Mesenchymal stem cell (in vitro differentiated cells and primary cell): ENCODE measurements around the gene SLC49A3.

Source experiments
- DNase-seq: peaks from one replicate; pipeline ENCODE4 v3.0.0-alpha.2; 2013
- H2AFZ ChIP-seq: one replicate; pipeline ENCODE4 v1.6.1; 2013; ENCODE audit warnings: low read depth, mild to moderate bottlenecking, control low read depth, inconsistent platforms, low read length, moderate library complexity
- H2AK5ac ChIP-seq: 2 replicates; pipeline ENCODE4 v1.6.1; 2013; ENCODE audit warnings: low read length, moderate library complexity, mild to moderate bottlenecking, inconsistent platforms; ENCODE audit not compliant: severe bottlenecking
- H2BK120ac ChIP-seq: one replicate; pipeline ENCODE4 v1.6.1; 2013; ENCODE audit warnings: low read depth, mild to moderate bottlenecking, inconsistent platforms, low read length, moderate library complexity
- H2BK12ac ChIP-seq, 2 experiments: one replicate each; pipeline ENCODE4 v1.6.1; 2013; ENCODE audit warnings: inconsistent platforms in 2 of 2, low read length in 2 of 2, mild to moderate bottlenecking in 2 of 2, moderate library complexity in 2 of 2, control low read depth in 1 of 2
- H2BK15ac ChIP-seq: one replicate; pipeline ENCODE4 v1.6.1; 2013; ENCODE audit warnings: mild to moderate bottlenecking, low read depth, inconsistent platforms; ENCODE audit not compliant: poor library complexity, severe bottlenecking
- H2BK5ac ChIP-seq: 2 replicates; pipeline ENCODE4 v1.6.1; 2013; ENCODE audit warnings: low read depth, mild to moderate bottlenecking, low read length, control low read depth, inconsistent platforms; ENCODE audit not compliant: poor library complexity, severe bottlenecking
- H3K14ac ChIP-seq, 2 experiments: one replicate each; pipeline ENCODE4 v1.6.1; 2013; ENCODE audit warnings: inconsistent platforms in 2 of 2, low read length in 2 of 2, control low read depth in 1 of 2, mild to moderate bottlenecking in 1 of 2, moderate library complexity in 1 of 2
- H3K18ac ChIP-seq, 2 experiments: one replicate each; pipeline ENCODE4 v1.6.1; 2013; ENCODE audit warnings: inconsistent platforms in 2 of 2, low read length in 2 of 2, control low read depth in 1 of 2, low read depth in 1 of 2, mild to moderate bottlenecking in 1 of 2
- H3K23ac ChIP-seq, 2 experiments: one replicate each; pipeline ENCODE4 v1.6.1; 2013; ENCODE audit warnings: inconsistent platforms in 2 of 2, low read length in 2 of 2, mild to moderate bottlenecking in 2 of 2, moderate library complexity in 2 of 2, control low read depth in 1 of 2
- H3K27ac ChIP-seq: 2 replicates; pipeline ENCODE4 v1.5.1; 2013; ENCODE audit warnings: mild to moderate bottlenecking, moderate library complexity, low read length, control low read depth, inconsistent platforms; ENCODE audit not compliant: poor library complexity, severe bottlenecking
- H3K27me3 ChIP-seq, 2 experiments: 2 replicates each; pipeline versions ENCODE4 v1.6.1 to v1.7.0; 2013; ENCODE audit warnings: low read length in 2 of 2, mild to moderate bottlenecking in 2 of 2, moderate library complexity in 2 of 2, control low read depth in 1 of 2, inconsistent platforms in 1 of 2; ENCODE audit not compliant: control insufficient read depth in 1 of 2, insufficient read depth in 1 of 2
- H3K36me3 ChIP-seq, 2 experiments: 2 replicates each; pipeline versions ENCODE4 v1.6.1 to v1.7.0; 2013; ENCODE audit warnings: low read length in 2 of 2, control low read depth in 1 of 2, inconsistent platforms in 1 of 2, low read depth in 1 of 2, mild to moderate bottlenecking in 1 of 2; ENCODE audit not compliant: insufficient read depth in 2 of 2, control insufficient read depth in 1 of 2
- H3K4ac ChIP-seq, 2 experiments: one replicate each; pipeline ENCODE4 v1.6.1; 2013; ENCODE audit warnings: inconsistent platforms in 2 of 2, low read length in 2 of 2, mild to moderate bottlenecking in 2 of 2, moderate library complexity in 2 of 2, control low read depth in 1 of 2, low read depth in 1 of 2
- H3K4me1 ChIP-seq: 2 replicates; pipeline ENCODE4 v1.6.1; 2013; ENCODE audit warnings: low read depth, low read length, control low read depth; ENCODE audit not compliant: control insufficient read depth, insufficient read depth
- H3K4me2 ChIP-seq: 2 replicates; pipeline ENCODE4 v1.6.1; 2013; ENCODE audit warnings: low read length, mild to moderate bottlenecking, inconsistent platforms; ENCODE audit not compliant: poor library complexity, severe bottlenecking
- H3K4me3 ChIP-seq, 2 experiments: 2 replicates each; pipeline versions ENCODE4 v1.5.1 to v1.7.0; 2013; ENCODE audit warnings: low read length in 2 of 2, mild to moderate bottlenecking in 2 of 2, control low read depth in 1 of 2, low read depth in 1 of 2; ENCODE audit not compliant: insufficient read depth in 1 of 2
- H3K79me1 ChIP-seq: replicated peaks from 2 replicates; pipeline ENCODE4 v1.6.1; 2013; ENCODE audit warnings: mild to moderate bottlenecking, control low read depth, low read length, inconsistent platforms; ENCODE audit not compliant: poor library complexity, severe bottlenecking
- H3K9ac ChIP-seq: 2 replicates; pipeline ENCODE4 v1.7.0; 2013; ENCODE audit warnings: mild to moderate bottlenecking, low read length, moderate library complexity
- H3K9me3 ChIP-seq: 2 replicates; pipeline ENCODE4 v1.7.0; 2013; ENCODE audit warnings: mild to moderate bottlenecking, low read length; ENCODE audit not compliant: control insufficient read depth
- H4K8ac ChIP-seq: one replicate; pipeline ENCODE4 v1.6.1; 2013; ENCODE audit warnings: inconsistent platforms, mild to moderate bottlenecking, low read length, moderate library complexity
- H4K91ac ChIP-seq: one replicate; pipeline ENCODE4 v1.6.1; 2013; ENCODE audit warnings: mild to moderate bottlenecking, low read length, inconsistent platforms
- WGBS: methylation state at CpG from one replicate; pipeline ENCODE4 v1.1.7; 2013; ENCODE audit warnings: mixed read lengths; 5-methylcytosine and 5-hydroxymethylcytosine counted together

Gene SLC49A3

DNA sequence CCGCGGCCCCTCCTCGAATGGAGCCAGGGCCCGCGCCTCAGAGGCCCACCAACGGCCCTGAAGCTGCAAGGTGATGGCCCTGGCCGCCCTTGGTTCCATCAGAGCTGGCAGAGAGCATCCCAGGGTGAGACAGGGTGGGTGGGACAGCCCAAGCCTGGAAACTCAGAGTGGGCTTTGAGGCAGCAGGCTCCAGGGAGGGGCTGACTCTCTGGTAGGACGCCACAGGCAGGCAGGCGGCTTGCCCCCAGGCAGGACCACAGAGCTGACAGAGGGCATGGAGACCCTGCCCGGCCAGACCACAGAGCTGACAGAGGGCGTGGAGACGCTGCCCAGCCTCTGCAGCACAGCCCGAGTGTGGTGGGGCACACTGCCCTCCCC lies 9.9 kb downstream of the SLC49A3 start:
- H3K36me3 ChIP-seq: peaks cover 11 to 30% of the 10 kb centered on the region in 2 experiments

GRCh38 chr4:678331-679103 lies 10.4 kb downstream of the SLC49A3 start:
- Histone ChIP-seq H3K14ac (no peak overlapping the region), H3K36me3 (peaks cover 11 to 30% of the 10 kb centered on the region in 2 experiments), H3K4ac (peak overlapping the region in 1 of 2 experiments; percentile 25), H3K23ac (no peak overlapping the region), H3K4me3 (no peak overlapping the region), H2BK12ac (no peak overlapping the region), H2BK5ac (no peak overlapping the region), H3K4me2 (no peak overlapping the region), H3K27me3 (no peaks in the 10 kb centered on the region), H3K27ac (no peak overlapping the region), H2BK15ac (no peak overlapping the region), H3K18ac (no peak overlapping the region), H3K4me1 (peaks cover 42% of the 10 kb centered on the region), H2AK5ac (no peak overlapping the region), H4K8ac (no peak overlapping the region), H4K91ac (peak overlapping the region; percentile 8), H2BK120ac (no peak overlapping the region), H3K79me1 (peaks cover 12% of the 10 kb centered on the region), H2AFZ (no peak overlapping the region), H3K9ac (no peak overlapping the region), H3K9me3 (no peaks in the 10 kb centered on the region)
- 88% methylated on average over 14 of the region's 14 CpGs for WGBS
- DNase-seq: no peak

More for the DNA sequence above, 9.9 kb downstream of the SLC49A3 start:
- no peak overlapping the region for H3K4me3 ChIP-seq
- no peak overlapping the region for H2AFZ ChIP-seq
- no peak for DNase-seq
- H3K9ac ChIP-seq: no peak overlapping the region
- no peak overlapping the region for H2AK5ac ChIP-seq
- no peak overlapping the region for H4K91ac ChIP-seq
- H3K18ac ChIP-seq: no peak overlapping the region
- H3K4ac ChIP-seq: no peak overlapping the region
- H3K27me3 ChIP-seq: no peaks in the 10 kb centered on the region
- H2BK12ac ChIP-seq: peak overlapping the region in 1 of 2 experiments; percentile 23
- H2BK15ac ChIP-seq: no peak overlapping the region
- H3K14ac ChIP-seq: no peak overlapping the region
- no peak overlapping the region for H3K27ac ChIP-seq
- 87% methylated on average over 12 of the region's 13 CpGs for WGBS
- H3K4me1 ChIP-seq: peaks cover 47% of the 10 kb centered on the region
- H4K8ac ChIP-seq: no peak overlapping the region
- no peak overlapping the region for H2BK5ac ChIP-seq
- H3K9me3 ChIP-seq: no peaks in the 10 kb centered on the region
- H3K4me2 ChIP-seq: no peak overlapping the region
- no peak overlapping the region for H3K23ac ChIP-seq
- H2BK120ac ChIP-seq: no peak overlapping the region
- peaks cover 11% of the 10 kb centered on the region for H3K79me1 ChIP-seq

- peak overlapping the region; percentile 2 for H2BK15ac ChIP-seq
- H3K18ac ChIP-seq: no peak overlapping the region
- peaks cover 6 to 32% of the 10 kb centered on the region in 2 experiments for H3K36me3 ChIP-seq
- H2BK120ac ChIP-seq: no peak overlapping the region
- H3K79me1 ChIP-seq: peaks cover 16% of the 10 kb centered on the region
- no peak overlapping the region for H3K27ac ChIP-seq
- H3K27me3 ChIP-seq: no peaks in the 10 kb centered on the region
- H3K23ac ChIP-seq: peak overlapping the region in 1 of 2 experiments; percentile 8
- no peak overlapping the region for H2BK5ac ChIP-seq
- H3K4me3 ChIP-seq: no peak overlapping the region
- H3K9ac ChIP-seq: no peak overlapping the region
- WGBS: 87% methylated on average over 26 of the region's 26 CpGs
- DNase-seq: no peak
- no peak overlapping the region for H3K4ac ChIP-seq
- H4K8ac ChIP-seq: no peak overlapping the region
- no peak overlapping the region for H4K91ac ChIP-seq
- H2AK5ac ChIP-seq: no peak overlapping the region
- H3K4me1 ChIP-seq: peaks cover 46% of the 10 kb centered on the region
- H3K4me2 ChIP-seq: no peak overlapping the region
- H2BK12ac ChIP-seq: no peak overlapping the region
- H2AFZ ChIP-seq: no peak overlapping the region
- no peak overlapping the region for H3K14ac ChIP-seq
- H3K9me3 ChIP-seq: no peaks in the 10 kb centered on the region
Measured at GRCh38 chr4:677431-678293, 11.3 kb downstream of the SLC49A3 start.

DNA sequence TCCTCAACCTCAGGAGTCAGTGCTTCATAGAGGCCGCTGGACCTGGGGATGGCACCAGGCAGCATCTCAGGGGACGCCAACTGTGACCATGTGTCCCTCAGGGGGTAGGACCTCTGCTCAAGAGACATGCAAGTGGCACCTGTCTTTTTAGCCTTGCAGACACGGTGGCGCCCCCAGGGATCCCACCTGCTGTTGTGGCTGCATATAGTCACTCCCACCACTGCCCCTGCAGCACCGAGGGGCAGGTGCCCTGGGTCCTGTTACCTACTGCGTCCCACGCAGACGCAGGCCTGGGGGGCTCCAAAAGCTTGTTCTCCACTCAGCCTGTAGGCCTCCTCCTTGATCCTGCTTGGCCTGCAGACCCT lies 12.1 kb downstream of the SLC49A3 start:
- Histone ChIP-seq H2AFZ (no peak overlapping the region), H3K36me3 (peaks cover 8 to 32% of the 10 kb centered on the region in 2 experiments), H3K14ac (no peak overlapping the region), H2BK12ac (no peak overlapping the region), H3K9me3 (no peaks in the 10 kb centered on the region), H2BK120ac (no peak overlapping the region), H2BK15ac (no peak overlapping the region), H3K4me1 (peaks cover 45% of the 10 kb centered on the region), H4K91ac (peak overlapping the region; percentile 41), H3K27ac (no peak overlapping the region), H4K8ac (no peak overlapping the region), H2BK5ac (no peak overlapping the region), H3K4ac (no peak overlapping the region), H3K9ac (no peak overlapping the region), H3K23ac (no peak overlapping the region), H3K79me1 (peaks cover 22% of the 10 kb centered on the region), H3K18ac (no peak overlapping the region), H3K27me3 (no peaks in the 10 kb centered on the region), H3K4me3 (no peak overlapping the region), H3K4me2 (no peak overlapping the region), H2AK5ac (no peak overlapping the region)
- no peak for DNase-seq
- 91% methylated on average over 8 of the region's 8 CpGs for WGBS
